Hepatocyte (in vitro differentiated cells): ENCODE measurements around the gene PECR.

Source experiments
- EZH2 ChIP-seq: fragments of 200-600 bp; sonication (generic); IDR thresholded peaks from 2 replicates; pipeline ENCODE4 v1.6.1; 2016; ENCODE audit warnings: antibody characterized with exemption, mild to moderate bottlenecking, borderline replicate concordance
- EZH2phosphoT487 ChIP-seq: fragments of 200-600 bp; sonication (generic); IDR thresholded peaks from one replicate; pipeline ENCODE4 v1.6.1; 2018; ENCODE audit warnings: antibody characterized with exemption, mild to moderate bottlenecking, low read depth, moderate library complexity; ENCODE audit not compliant: unreplicated experiment, severe bottlenecking
- TF ChIP-seq, protein P1 (sequence below): fragments of 200-600 bp; sonication (generic); IDR thresholded peaks from 2 replicates; pipeline ENCODE4 v1.5.1; 2016; ENCODE audit warnings: antibody characterized with exemption, mild to moderate bottlenecking; ENCODE audit not compliant: poor library complexity

- TF ChIP-seq, protein P1, sequence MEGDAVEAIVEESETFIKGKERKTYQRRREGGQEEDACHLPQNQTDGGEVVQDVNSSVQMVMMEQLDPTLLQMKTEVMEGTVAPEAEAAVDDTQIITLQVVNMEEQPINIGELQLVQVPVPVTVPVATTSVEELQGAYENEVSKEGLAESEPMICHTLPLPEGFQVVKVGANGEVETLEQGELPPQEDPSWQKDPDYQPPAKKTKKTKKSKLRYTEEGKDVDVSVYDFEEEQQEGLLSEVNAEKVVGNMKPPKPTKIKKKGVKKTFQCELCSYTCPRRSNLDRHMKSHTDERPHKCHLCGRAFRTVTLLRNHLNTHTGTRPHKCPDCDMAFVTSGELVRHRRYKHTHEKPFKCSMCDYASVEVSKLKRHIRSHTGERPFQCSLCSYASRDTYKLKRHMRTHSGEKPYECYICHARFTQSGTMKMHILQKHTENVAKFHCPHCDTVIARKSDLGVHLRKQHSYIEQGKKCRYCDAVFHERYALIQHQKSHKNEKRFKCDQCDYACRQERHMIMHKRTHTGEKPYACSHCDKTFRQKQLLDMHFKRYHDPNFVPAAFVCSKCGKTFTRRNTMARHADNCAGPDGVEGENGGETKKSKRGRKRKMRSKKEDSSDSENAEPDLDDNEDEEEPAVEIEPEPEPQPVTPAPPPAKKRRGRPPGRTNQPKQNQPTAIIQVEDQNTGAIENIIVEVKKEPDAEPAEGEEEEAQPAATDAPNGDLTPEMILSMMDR, result no peak
- TF ChIP-seq EZH2 (no peak), EZH2phosphoT487 (no peak)
These were observed 62.9 kb downstream of the PECR start for GRCh38 chr2:216018709-216019108.
